Heart left ventricle (tissue), 13 donors: Measurements from ENCODE around the gene AGAP2.

Experiments used
- POLR2A ChIP-seq, 2 donors: fragments of 450-650 bp; IDR thresholded peaks; one replicate each; pipeline ENCODE4 v1.6.1; 2017; ENCODE audit warnings: antibody characterized with exemption in 2 of 2, mild to moderate bottlenecking in 2 of 2, moderate library complexity in 2 of 2
- TF ChIP-seq, protein P1 (sequence below), 12 donors: fragments of 200-600 bp; sonication (generic) in 4 of 12; IDR thresholded peaks; one replicate each; pipeline versions ENCODE4 v1.5.0 to v1.8.0; 2018 to 2022; ENCODE audit warnings: antibody characterized with exemption in 12 of 12, mild to moderate bottlenecking in 5 of 12
- donor health status: ischemic (EF 13 %, LVEDD 7.1; RV severe dilation, severe dysfunction).
- donor health status: DM: no; HTN: yes; CAD: no.
- donor health status: DM: no; HTN: no; CAD: no.
- donor health status: ischemic (EF 25% LVEDD 6.9; RV normal size, moderate dysfunction).
- donor health status: ischemic (EF 25% LVEDD 5.7; RV mildly dilated, moderate dysfunction).
- donor health status: ischemic (EF 35%, LVEDD 5.7; RV mildly dilated, moderate dysfunction).
- donor health status: nonischemic (EF 11% LVEDD 7.7; RV severe dilation, severe dysfunction).
- donor health status: DM: yes; HTN: yes; CAD: no.
- donor health status: PGD.
- donor health status: ischemic (EF 29% LVEDD 5.4; RV normal size, mild dysfunction).
- donor health status: nonischemic (EF 23%, LVEDD 6.1; RV moderate dilation, normal function).

DNA sequence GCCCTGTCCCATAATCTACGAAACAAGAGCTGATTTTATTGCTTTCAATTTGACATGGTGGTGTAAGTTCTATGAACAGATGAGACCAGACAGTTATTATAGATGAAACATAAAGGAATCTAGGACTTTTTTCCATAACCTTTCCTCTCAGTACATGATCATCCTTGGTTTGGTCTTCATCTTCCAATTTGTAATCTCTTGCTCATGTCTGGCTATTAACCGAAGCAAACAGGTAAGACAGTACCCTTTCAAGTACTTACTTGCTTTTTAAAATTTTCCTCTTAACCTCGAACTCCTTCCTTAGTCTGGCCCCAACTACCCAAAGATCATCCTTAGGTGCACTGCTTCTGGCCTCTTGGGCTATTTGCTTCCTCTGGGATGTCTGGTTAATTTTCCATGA lies 7.5 kb upstream of the AGAP2 start:
- TF ChIP-seq, protein P1, sequence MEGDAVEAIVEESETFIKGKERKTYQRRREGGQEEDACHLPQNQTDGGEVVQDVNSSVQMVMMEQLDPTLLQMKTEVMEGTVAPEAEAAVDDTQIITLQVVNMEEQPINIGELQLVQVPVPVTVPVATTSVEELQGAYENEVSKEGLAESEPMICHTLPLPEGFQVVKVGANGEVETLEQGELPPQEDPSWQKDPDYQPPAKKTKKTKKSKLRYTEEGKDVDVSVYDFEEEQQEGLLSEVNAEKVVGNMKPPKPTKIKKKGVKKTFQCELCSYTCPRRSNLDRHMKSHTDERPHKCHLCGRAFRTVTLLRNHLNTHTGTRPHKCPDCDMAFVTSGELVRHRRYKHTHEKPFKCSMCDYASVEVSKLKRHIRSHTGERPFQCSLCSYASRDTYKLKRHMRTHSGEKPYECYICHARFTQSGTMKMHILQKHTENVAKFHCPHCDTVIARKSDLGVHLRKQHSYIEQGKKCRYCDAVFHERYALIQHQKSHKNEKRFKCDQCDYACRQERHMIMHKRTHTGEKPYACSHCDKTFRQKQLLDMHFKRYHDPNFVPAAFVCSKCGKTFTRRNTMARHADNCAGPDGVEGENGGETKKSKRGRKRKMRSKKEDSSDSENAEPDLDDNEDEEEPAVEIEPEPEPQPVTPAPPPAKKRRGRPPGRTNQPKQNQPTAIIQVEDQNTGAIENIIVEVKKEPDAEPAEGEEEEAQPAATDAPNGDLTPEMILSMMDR (IDR thresholded peaks at IDR 0.05), result no peak
- TF ChIP-seq POLR2A (IDR thresholded peaks at IDR 0.05), result no peak
